GM23338 (cell line): Measurements from ENCODE around the gene PKD1. TPM values are rescaled to one million over a fixed set of nuclear protein-coding genes. Genes with fewer than 3 reads are reported as not detected.

Experiments used
- ATAC-seq: fragments of 200-7000 bp; cut with Tn5 transposase; 3 replicates; pipeline ENCODE4 v1.9.1; 2020
- DNase-seq: peaks from one replicate; pipeline ENCODE4 v3.0.0-alpha.2; 2015; ENCODE audit warnings: low spot score
- H2AFZ ChIP-seq: fragments of 200-600 bp; sonication (generic); 2 replicates; pipeline ENCODE4 v1.8.0; 2016; ENCODE audit warnings: antibody characterized with exemption, mild to moderate bottlenecking, moderate library complexity
- H3F3A ChIP-seq: fragments of 200-600 bp; sonication (generic); replicated peaks from 2 replicates; pipeline ENCODE4 v1.8.0; 2017; ENCODE audit warnings: antibody characterized with exemption, mixed run types, low read depth
- H3K27ac ChIP-seq: fragments of 200-600 bp; sonication (generic); 2 replicates; pipeline ENCODE4 v1.6.1; 2016; ENCODE audit warnings: low read depth
- H3K27me3 ChIP-seq: fragments of 200-600 bp; sonication (generic); 2 replicates; pipeline ENCODE4 v1.8.0; 2016; ENCODE audit warnings: mild to moderate bottlenecking, mixed run types, moderate library complexity; ENCODE audit not compliant: insufficient read depth
- H3K36me3 ChIP-seq: fragments of 200-600 bp; sonication (generic); 2 replicates; pipeline ENCODE4 v1.8.0; 2016; ENCODE audit warnings: mild to moderate bottlenecking; ENCODE audit not compliant: insufficient read depth
- H3K4me1 ChIP-seq: fragments of 200-600 bp; sonication (generic); 2 replicates; pipeline ENCODE4 v1.8.0; 2016; ENCODE audit warnings: mild to moderate bottlenecking, moderate library complexity; ENCODE audit not compliant: insufficient read depth
- H3K4me2 ChIP-seq: fragments of 200-600 bp; sonication (generic); 2 replicates; pipeline ENCODE4 v1.7.1; 2017; ENCODE audit warnings: mixed run types
- H3K4me3 ChIP-seq: fragments of 200-600 bp; sonication (generic); 2 replicates; pipeline ENCODE4 v1.6.1; 2016; ENCODE audit warnings: mixed run types
- H3K79me2 ChIP-seq: fragments of 200-600 bp; sonication (generic); replicated peaks from 2 replicates; pipeline ENCODE4 v1.8.0; 2017; ENCODE audit warnings: mild to moderate bottlenecking; ENCODE audit not compliant: insufficient read depth
- H3K9me2 ChIP-seq: fragments of 200-600 bp; sonication (generic); 2 replicates; pipeline ENCODE4 v1.8.0; 2017; ENCODE audit not compliant: insufficient read depth
- H4K20me1 ChIP-seq: fragments of 200-600 bp; sonication (generic); replicated peaks from 2 replicates; pipeline ENCODE4 v1.8.0; 2017; ENCODE audit warnings: mild to moderate bottlenecking; ENCODE audit not compliant: insufficient read depth
- H3K27ac Mint-ChIP-seq: 2 replicates; pipeline ENCODE4 v1.8.0; 2020; ENCODE audit warnings: inconsistent platforms, mild to moderate bottlenecking, moderate library complexity, mixed read lengths
- H3K27me3 Mint-ChIP-seq: 3 replicates; pipeline ENCODE4 v1.8.0; 2022; ENCODE audit warnings: low read depth, mild to moderate bottlenecking, moderate library complexity, mixed read lengths, inconsistent platforms; ENCODE audit not compliant: insufficient read depth, poor library complexity
- H3K36me3 Mint-ChIP-seq: 3 replicates; pipeline ENCODE4 v1.8.0; 2021; ENCODE audit warnings: low read depth, mild to moderate bottlenecking, inconsistent platforms, moderate library complexity, mixed read lengths
- H3K4me1 Mint-ChIP-seq: 3 replicates; pipeline ENCODE4 v1.8.0; 2020; ENCODE audit warnings: mild to moderate bottlenecking, inconsistent platforms, mixed read lengths
- H3K4me3 Mint-ChIP-seq: 3 replicates; pipeline ENCODE4 v1.8.0; 2021; ENCODE audit warnings: moderate library complexity, mild to moderate bottlenecking, inconsistent platforms, mixed read lengths
- H3K9me3 Mint-ChIP-seq: 3 replicates; pipeline ENCODE4 v1.8.0; 2020; ENCODE audit warnings: moderate library complexity, mild to moderate bottlenecking, inconsistent platforms, mixed read lengths
- CREB1 ChIP-seq: fragments of 250-450 bp; sonication (Bioruptor Pico); IDR thresholded peaks from 2 replicates; pipeline ENCODE4 v1.5.0; 2020; ENCODE audit warnings: low read depth, mild to moderate bottlenecking, moderate library complexity
- CTCF ChIP-seq, 2 experiments: fragments of 200-600 bp in 1 of 2; sonication (generic) in 1 of 2; conservative IDR thresholded peaks; 2 replicates each; pipeline versions ENCODE4 v1.5.1 to v1.6.1; 2016 to 2017; ENCODE audit warnings: antibody characterized with exemption in 2 of 2, low read depth in 2 of 2, mild to moderate bottlenecking in 2 of 2, moderate library complexity in 1 of 2
- EZH2 ChIP-seq: fragments of 200-600 bp; sonication (generic); IDR thresholded peaks from one replicate; pipeline ENCODE4 v1.8.0; 2017; ENCODE audit warnings: antibody characterized with exemption, mild to moderate bottlenecking, low read depth; ENCODE audit not compliant: unreplicated experiment
- NANOG ChIP-seq: IDR thresholded peaks from 2 replicates; pipeline ENCODE4 v1.6.1; 2016; ENCODE audit warnings: antibody characterized with exemption, borderline replicate concordance
- POLR2AphosphoS5 ChIP-seq: IDR thresholded peaks from 2 replicates; pipeline ENCODE4 v1.6.1; 2016; ENCODE audit warnings: antibody characterized with exemption, low read depth
- microRNA counts: library from miRNA; unstranded; fragments of <30 nt; microRNA quantifications from one replicate; lab custom pipeline; 2017
- microRNA-seq: library from miRNA; unstranded; fragments of <30 nt; microRNA quantifications from one replicate; pipeline ENCODE4, GENCODE V29; 2017
- polyA plus RNA-seq: library from polyadenylated mRNA; unstranded; fragments of >200 nt; fragmentation: Nextera tagmentation; extraction: Ambion mirVana; gene quantifications from 2 replicates; pipeline ENCODE4 v1.2.1, GENCODE V29; 2016
- small RNA-seq: library from RNA; depleted of rRNA; stranded (forward); fragments of <200 nt; gene quantifications from one replicate; pipeline ENCODE3, GENCODE V24; 2014; ENCODE audit warnings: low replicate concordance
- total RNA-seq: library from RNA; depleted of rRNA; stranded (reverse); fragments of >200 nt; shearing (Covaris generic); gene quantifications from 2 replicates; pipeline ENCODE4 v1.2.3, GENCODE V29; 2014; rRNA removed

The PKD1 gene
- total and polyA plus RNA-seq, 2 experiments from 2014 or later: 21.1 to 107 TPM

DNA sequence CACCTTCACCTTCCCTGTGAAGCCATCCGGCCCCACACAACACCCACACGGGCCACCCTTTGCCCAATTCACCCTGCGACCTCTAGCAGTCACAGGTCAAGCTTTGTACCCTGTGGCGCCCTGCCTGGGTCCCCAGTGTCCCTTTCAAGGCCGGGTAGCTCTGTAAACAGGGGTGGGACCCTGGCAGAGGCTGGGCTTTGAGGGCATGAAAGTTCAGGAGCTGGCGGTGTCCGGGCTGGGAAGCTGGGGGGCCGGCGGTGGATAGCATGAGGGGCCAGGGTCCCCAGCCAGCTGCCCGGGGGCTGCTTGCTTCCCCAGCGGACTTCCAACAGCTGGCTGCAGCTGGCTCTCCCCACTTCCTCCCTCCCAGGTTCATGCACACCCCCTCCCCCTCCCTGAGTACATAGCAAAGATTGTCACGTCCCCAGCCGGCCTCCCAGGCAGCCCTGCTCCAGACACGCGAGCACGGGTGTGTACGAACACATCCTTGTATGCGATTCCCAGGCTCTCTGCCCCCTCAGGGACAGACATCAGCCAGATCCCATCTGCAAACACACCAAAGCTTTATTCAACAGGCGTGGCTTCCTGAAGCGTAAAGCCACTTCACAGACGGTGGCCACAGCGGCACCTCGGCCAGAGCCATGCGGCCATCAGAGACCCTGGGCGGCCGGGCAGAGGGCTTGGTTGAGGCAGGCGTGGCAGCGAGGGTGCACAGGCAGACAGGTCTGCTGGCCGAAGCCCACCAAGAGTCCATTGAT lies 96.2 kb downstream of the PKD1 start:
- no peak for ATAC-seq
- H3K27ac Mint-ChIP-seq: peak overlapping the region; percentile 83; the same call in 1 of the 2 replicates
- no peak overlapping the region for H3K4me2 ChIP-seq

More for the DNA sequence above, 96.2 kb downstream of the PKD1 start:
- H2AFZ ChIP-seq: no peak overlapping the region
- no peak for DNase-seq
- no peaks in the 10 kb centered on the region for H3K79me2 ChIP-seq
- no peak overlapping the region for H3K27ac ChIP-seq
- H3F3A ChIP-seq: no peaks in the 10 kb centered on the region
- H3K4me1 ChIP-seq: no peaks in the 10 kb centered on the region
- Mint-ChIP-seq H3K9me3 (no peaks in the 10 kb centered on the region), H3K4me1 (peaks cover 8% of the 10 kb centered on the region), H3K36me3 (no peaks in the 10 kb centered on the region), H3K4me3 (no peak overlapping the region), H3K27me3 (peaks cover 10% of the 10 kb centered on the region)
- H3K27me3 ChIP-seq: no peaks in the 10 kb centered on the region
- H3K4me3 ChIP-seq: no peak overlapping the region
- H4K20me1 ChIP-seq: peaks cover 3% of the 10 kb centered on the region; the same call in 1 of the 2 replicates
- peak; percentile 28; the same call in 1 of the 2 replicates for TF ChIP-seq POLR2AphosphoS5
- no peak for TF ChIP-seq EZH2
- no peak for TF ChIP-seq CREB1 (CRISPR knock-in tag)
- TF ChIP-seq NANOG: no peak
- TF ChIP-seq CTCF (conservative IDR thresholded peaks at IDR 0.05; ENCODE audit: low read depth in 2 of 2): no peak
- H3K9me2 ChIP-seq: no peaks in the 10 kb centered on the region
- H3K36me3 ChIP-seq: no peaks in the 10 kb centered on the region

MicroRNAs within 50 kb of the gene (microRNA counts, 767-probe panel; counts per million panel counts)
- microRNA hsa-miR-1225-3p (lab: Ali Mortazavi, UCI) (not detected), microRNA hsa-miR-1225-5p (lab: Ali Mortazavi, UCI) (not detected), microRNA hsa-miR-3180 (lab: Ali Mortazavi, UCI) (not detected), microRNA hsa-miR-4516 (lab: Ali Mortazavi, UCI) (4,391 counts per million, percentile 13 among the panel's probes with 10 or more counts)

Small RNAs within 50 kb of the gene (microRNA-seq; reads per million reads assigned to microRNA genes)
- gene MIR1225 (not detected), gene MIR3180-5 (not detected), gene MIR4516 (not detected), gene MIR6511B1 (not detected)

Small RNAs within 50 kb of the gene (small RNA-seq; reads per million reads assigned to genes)
- gene MIR1225 (not detected), gene MIR3180-5 (not detected), gene MIR4516 (not detected), gene RF00019 (not detected), gene SNORD60 (not detected)

Other genes starting within 250 kb of the PKD1 start
- gene HS3ST6, start 217.5 kb downstream of the PKD1 start, total RNA-seq: not detected in 2 replicates
- gene HS3ST6, start 217.5 kb downstream of the PKD1 start, polyA plus RNA-seq: 0.17 and 0.21 TPM in 2 replicates
- gene MSRB1, start 192.7 kb downstream of the PKD1 start, total RNA-seq: 23.9 and 31.3 TPM in 2 replicates
- 29.6 and 30.4 TPM in 2 replicates for gene MSRB1, start 192.7 kb downstream of the PKD1 start, polyA plus RNA-seq
- gene RPL3L, start 181.2 kb downstream of the PKD1 start, total RNA-seq: 0.31 and 0.59 TPM in 2 replicates
- 0.68 and 1.1 TPM in 2 replicates for gene RPL3L, start 181.2 kb downstream of the PKD1 start, polyA plus RNA-seq
- 244 and 280 TPM in 2 replicates for gene NDUFB10, start 176.4 kb downstream of the PKD1 start, total RNA-seq
- gene NDUFB10, start 176.4 kb downstream of the PKD1 start, polyA plus RNA-seq: 495 and 527 TPM in 2 replicates
- gene RPS2, start 171.1 kb downstream of the PKD1 start, total RNA-seq: 3,232 and 3,786 TPM in 2 replicates
- gene RPS2, start 171.1 kb downstream of the PKD1 start, polyA plus RNA-seq: 3,992 and 4,335 TPM in 2 replicates
- not detected in 2 replicates for gene RNF151, start 169.0 kb downstream of the PKD1 start, total RNA-seq
- not detected in 2 replicates for gene RNF151, start 169.0 kb downstream of the PKD1 start, polyA plus RNA-seq
- gene TBL3, start 163.8 kb downstream of the PKD1 start, total RNA-seq: 122 and 157 TPM in 2 replicates
- 67.0 and 68.8 TPM in 2 replicates for gene TBL3, start 163.8 kb downstream of the PKD1 start, polyA plus RNA-seq
- gene NOXO1, start 154.4 kb downstream of the PKD1 start, total RNA-seq: 1.2 and 2.0 TPM in 2 replicates
- gene NOXO1, start 154.4 kb downstream of the PKD1 start, polyA plus RNA-seq: 2.0 and 2.6 TPM in 2 replicates
- gene GFER, start 151.7 kb downstream of the PKD1 start, total RNA-seq: 40.1 and 53.2 TPM in 2 replicates
- 64.5 and 68.5 TPM in 2 replicates for gene GFER, start 151.7 kb downstream of the PKD1 start, polyA plus RNA-seq
- gene SYNGR3, start 145.9 kb downstream of the PKD1 start, total RNA-seq: 72.2 and 77.7 TPM in 2 replicates
- 44.7 and 45.4 TPM in 2 replicates for gene SYNGR3, start 145.9 kb downstream of the PKD1 start, polyA plus RNA-seq
- gene ZNF598, start 126.1 kb downstream of the PKD1 start, total RNA-seq: 31.7 and 48.6 TPM in 2 replicates
- gene ZNF598, start 126.1 kb downstream of the PKD1 start, polyA plus RNA-seq: 8.5 and 10.2 TPM in 2 replicates
- 1.9 and 4.5 TPM in 2 replicates for gene NPW, start 116.1 kb downstream of the PKD1 start, total RNA-seq
- gene NPW, start 116.1 kb downstream of the PKD1 start, polyA plus RNA-seq: 37.0 and 37.6 TPM in 2 replicates
- 15.4 and 16.5 TPM in 2 replicates for gene NHERF2, start 109.0 kb downstream of the PKD1 start, total RNA-seq
- 12.0 and 21.0 TPM in 2 replicates for gene NHERF2, start 109.0 kb downstream of the PKD1 start, polyA plus RNA-seq
- gene NTHL1, start 88.1 kb downstream of the PKD1 start, total RNA-seq: 84.6 and 97.1 TPM in 2 replicates
- 87.9 and 94.9 TPM in 2 replicates for gene NTHL1, start 88.1 kb downstream of the PKD1 start, polyA plus RNA-seq
- gene TSC2, start 87.9 kb downstream of the PKD1 start, total RNA-seq: 81.4 and 93.0 TPM in 2 replicates
- gene TSC2, start 87.9 kb downstream of the PKD1 start, polyA plus RNA-seq: 36.3 and 40.5 TPM in 2 replicates
- gene RAB26, start 12.7 kb upstream of the PKD1 start, total RNA-seq: 3.7 and 4.1 TPM in 2 replicates
- gene RAB26, start 12.7 kb upstream of the PKD1 start, polyA plus RNA-seq: 8.7 and 11.6 TPM in 2 replicates
- gene TRAF7, start 19.9 kb upstream of the PKD1 start, total RNA-seq: 133 and 143 TPM in 2 replicates
- gene TRAF7, start 19.9 kb upstream of the PKD1 start, polyA plus RNA-seq: 36.4 and 41.4 TPM in 2 replicates
- gene CASKIN1, start 60.7 kb upstream of the PKD1 start, total RNA-seq: 2.4 and 6.2 TPM in 2 replicates
- 1.0 TPM in 2 replicates for gene CASKIN1, start 60.7 kb upstream of the PKD1 start, polyA plus RNA-seq
- 98.1 and 138 TPM in 2 replicates for gene MLST8, start 69.6 kb upstream of the PKD1 start, total RNA-seq
- gene MLST8, start 69.6 kb upstream of the PKD1 start, polyA plus RNA-seq: 55.3 and 58.8 TPM in 2 replicates
- 3.8 and 5.3 TPM in 2 replicates for gene BRICD5, start 75.0 kb upstream of the PKD1 start, total RNA-seq
- 4.8 and 6.3 TPM in 2 replicates for gene BRICD5, start 75.0 kb upstream of the PKD1 start, polyA plus RNA-seq
- 59.3 and 80.3 TPM in 2 replicates for gene PGP, start 78.9 kb upstream of the PKD1 start, total RNA-seq
- gene PGP, start 78.9 kb upstream of the PKD1 start, polyA plus RNA-seq: 44.4 and 52.1 TPM in 2 replicates
- 42.0 and 45.5 TPM in 2 replicates for gene E4F1, start 87.7 kb upstream of the PKD1 start, total RNA-seq
- gene E4F1, start 87.7 kb upstream of the PKD1 start, polyA plus RNA-seq: 22.6 and 22.7 TPM in 2 replicates
- 0.66 TPM in 1 of 2 replicates, not detected in the other for gene DNASE1L2, start 100.5 kb upstream of the PKD1 start, total RNA-seq
- 0.23 and 0.42 TPM in 2 replicates for gene DNASE1L2, start 100.5 kb upstream of the PKD1 start, polyA plus RNA-seq
- gene ECI1, start 115.7 kb upstream of the PKD1 start, total RNA-seq: 117 and 118 TPM in 2 replicates
- gene ECI1, start 115.7 kb upstream of the PKD1 start, polyA plus RNA-seq: 143 and 152 TPM in 2 replicates
- gene RNPS1, start 132.2 kb upstream of the PKD1 start, total RNA-seq: 372 and 384 TPM in 2 replicates
- 298 and 315 TPM in 2 replicates for gene RNPS1, start 132.2 kb upstream of the PKD1 start, polyA plus RNA-seq
- 3.2 and 4.1 TPM in 2 replicates for gene ABCA3, start 204.8 kb upstream of the PKD1 start, total RNA-seq
- 1.8 and 3.0 TPM in 2 replicates for gene ABCA3, start 204.8 kb upstream of the PKD1 start, polyA plus RNA-seq